H9 (cell line): Measurements from ENCODE around the gene NDUFB10. TPM values are rescaled to one million over a fixed set of nuclear protein-coding genes. Genes with fewer than 3 reads are reported as not detected.

Experiments
- DNase-seq: peaks from one replicate; pipeline ENCODE4 v3.0.0-alpha.2; 2017
- H2AFZ ChIP-seq: one replicate; pipeline ENCODE4 v1.6.1; 2013; ENCODE audit warnings: mild to moderate bottlenecking, low read length, control low read depth, moderate library complexity
- H2AK5ac ChIP-seq: 2 replicates; pipeline ENCODE4 v1.6.1; 2013; ENCODE audit warnings: low read length, control low read depth, mixed read lengths; ENCODE audit not compliant: insufficient read length
- H2BK120ac ChIP-seq: one replicate; pipeline ENCODE4 v1.6.1; 2013; ENCODE audit warnings: low read depth, mild to moderate bottlenecking, low read length, control low read depth, inconsistent platforms; ENCODE audit not compliant: poor library complexity, severe bottlenecking
- H2BK12ac ChIP-seq: 2 replicates; pipeline ENCODE4 v1.6.1; 2013; ENCODE audit warnings: low read length, control low read depth, mixed read lengths, low read depth; ENCODE audit not compliant: insufficient read length
- H2BK15ac ChIP-seq: 2 replicates; pipeline ENCODE4 v1.6.1; 2013; ENCODE audit warnings: low read depth, low read length, control low read depth
- H2BK20ac ChIP-seq: one replicate; pipeline ENCODE4 v1.6.1; 2013; ENCODE audit warnings: low read depth, mild to moderate bottlenecking, low read length, control low read depth, inconsistent platforms; ENCODE audit not compliant: poor library complexity, severe bottlenecking
- H2BK5ac ChIP-seq: 2 replicates; pipeline ENCODE4 v1.6.1; 2013; ENCODE audit warnings: low read length, control low read depth, mixed read lengths; ENCODE audit not compliant: insufficient read length
- H3K14ac ChIP-seq: 2 replicates; pipeline ENCODE4 v1.6.1; 2013; ENCODE audit warnings: low read length, control low read depth; ENCODE audit not compliant: insufficient read depth
- H3K18ac ChIP-seq: 2 replicates; pipeline ENCODE4 v1.6.1; 2013; ENCODE audit warnings: low read depth, mild to moderate bottlenecking, mixed read lengths, low read length, control low read depth; ENCODE audit not compliant: insufficient read length
- H3K23ac ChIP-seq: 2 replicates; pipeline ENCODE4 v1.6.1; 2013; ENCODE audit warnings: low read length, control low read depth, mixed read lengths, low read depth; ENCODE audit not compliant: insufficient read length
- H3K23me2 ChIP-seq: 2 replicates; pipeline ENCODE4 v1.6.1; 2013; ENCODE audit warnings: low read depth, mild to moderate bottlenecking, mixed read lengths, low read length, control low read depth; ENCODE audit not compliant: insufficient read length, poor library complexity, severe bottlenecking
- H3K27ac ChIP-seq: 2 replicates; pipeline ENCODE4 v1.5.1; 2013; ENCODE audit warnings: low read length, control low read depth, mixed read lengths, low read depth; ENCODE audit not compliant: insufficient read length
- H3K27me3 ChIP-seq: 2 replicates; pipeline ENCODE4 v1.6.1; 2013; ENCODE audit warnings: low read length, control low read depth, inconsistent platforms; ENCODE audit not compliant: insufficient read depth
- H3K4ac ChIP-seq: 2 replicates; pipeline ENCODE4 v1.6.1; 2013; ENCODE audit warnings: low read depth, mild to moderate bottlenecking, control low read depth, inconsistent platforms, low read length, moderate library complexity
- H3K4me1 ChIP-seq: 2 replicates; pipeline ENCODE4 v1.6.1; 2013; ENCODE audit warnings: low read length, control low read depth, inconsistent platforms; ENCODE audit not compliant: insufficient read depth
- H3K4me2 ChIP-seq: 2 replicates; pipeline ENCODE4 v1.6.1; 2013; ENCODE audit warnings: low read length, control low read depth, mixed read lengths; ENCODE audit not compliant: insufficient read length, insufficient read depth
- H3K56ac ChIP-seq: 2 replicates; pipeline ENCODE4 v1.6.1; 2013; ENCODE audit warnings: low read depth, mild to moderate bottlenecking, mixed read lengths, low read length, control low read depth; ENCODE audit not compliant: insufficient read length
- H3K79me1 ChIP-seq: 2 replicates; pipeline ENCODE4 v1.6.1; 2013; ENCODE audit warnings: low read depth, mild to moderate bottlenecking, moderate library complexity, low read length, control low read depth, inconsistent platforms; ENCODE audit not compliant: insufficient read depth, poor library complexity, severe bottlenecking
- H3K79me2 ChIP-seq: 2 replicates; pipeline ENCODE4 v1.6.1; 2013; ENCODE audit warnings: low read length, control low read depth, inconsistent platforms; ENCODE audit not compliant: insufficient read depth
- H3K9ac ChIP-seq: 2 replicates; pipeline ENCODE4 v1.6.1; 2013; ENCODE audit warnings: low read length, control low read depth, mixed read lengths; ENCODE audit not compliant: insufficient read length; ENCODE audit errors: extremely low read depth
- H3K9me3 ChIP-seq: one replicate; pipeline ENCODE4 v1.6.1; 2013; ENCODE audit warnings: low read depth, low read length, inconsistent platforms; ENCODE audit not compliant: control insufficient read depth
- H3T11ph ChIP-seq: one replicate; pipeline ENCODE4 v1.6.1; 2013; ENCODE audit warnings: mild to moderate bottlenecking, low read length, control low read depth, inconsistent platforms
- H4K20me1 ChIP-seq: one replicate; pipeline ENCODE4 v1.6.1; 2013; ENCODE audit not compliant: control insufficient read depth, insufficient read length, insufficient read depth
- H4K5ac ChIP-seq: 2 replicates; pipeline ENCODE4 v1.6.1; 2013; ENCODE audit warnings: low read depth, mild to moderate bottlenecking, mixed read lengths, low read length, control low read depth; ENCODE audit not compliant: insufficient read length
- H4K8ac ChIP-seq: replicated peaks from 2 replicates; pipeline ENCODE4 v1.6.1; 2013; ENCODE audit warnings: low read length, control low read depth, mixed read lengths, low read depth; ENCODE audit not compliant: insufficient read length
- H4K91ac ChIP-seq: 2 replicates; pipeline ENCODE4 v1.6.1; 2013; ENCODE audit warnings: low read depth, mild to moderate bottlenecking, moderate library complexity, mixed read lengths, low read length, control low read depth; ENCODE audit not compliant: insufficient read length
- H3K27ac Mint-ChIP-seq, 3 experiments: 2 replicates in 2 of 3; 3 replicates in 1 of 3; pipeline ENCODE4 v1.8.0; 2020 to 2021; ENCODE audit warnings: mixed read lengths in 3 of 3, mild to moderate bottlenecking in 1 of 3, moderate library complexity in 1 of 3
- H3K27me3 Mint-ChIP-seq: 2 replicates; pipeline ENCODE4 v1.8.0; 2021; ENCODE audit warnings: low read depth, mild to moderate bottlenecking, moderate library complexity, mixed read lengths
- H3K36me3 Mint-ChIP-seq, 3 experiments: 2 replicates in 2 of 3; 3 replicates in 1 of 3; pipeline ENCODE4 v1.8.0; 2020 to 2021; ENCODE audit warnings: low read depth in 3 of 3, mixed read lengths in 3 of 3; ENCODE audit not compliant: insufficient read depth in 1 of 3
- H3K4me1 Mint-ChIP-seq, 2 experiments: 2 replicates each; pipeline ENCODE4 v1.8.0; 2020; ENCODE audit warnings: mixed read lengths in 2 of 2
- H3K4me3 Mint-ChIP-seq, 2 experiments: 2 replicates in 1 of 2; 3 replicates in 1 of 2; pipeline ENCODE4 v1.8.0; 2020 to 2021; ENCODE audit warnings: mild to moderate bottlenecking in 2 of 2, mixed read lengths in 2 of 2, moderate library complexity in 1 of 2
- H3K9me3 Mint-ChIP-seq, 2 experiments: 2 replicates in 1 of 2; 3 replicates in 1 of 2; pipeline ENCODE4 v1.8.0; 2020; ENCODE audit warnings: mild to moderate bottlenecking in 2 of 2, mixed read lengths in 2 of 2, moderate library complexity in 1 of 2
- CTCF ChIP-seq: fragments of 200-600 bp; sonication (generic); conservative IDR thresholded peaks from 3 replicates; pipeline ENCODE4 v1.8.0; 2021; ENCODE audit warnings: antibody characterized with exemption, mild to moderate bottlenecking
- whole genome bisulfite sequencing: extraction: QIAGEN DNeasy Blood & Tissue Kit; methylation state at CpG from one replicate; pipeline ENCODE4 v1.1.7; 2013; ENCODE audit warnings: missing lambda C conversion rate, low lambda C conversion rate, mixed read lengths; ENCODE audit not compliant: insufficient read length; ENCODE audit errors: extremely low coverage; 5-methylcytosine and 5-hydroxymethylcytosine counted together
- total RNA-seq: library from RNA; stranded (reverse); gene quantifications from 2 replicates; pipeline ENCODE4 v1.2.1, GENCODE V29; 2021

The NDUFB10 gene
- total RNA-seq, 1 experiment from 2014 or later, result 191 TPM

- H3K27ac Mint-ChIP-seq, result no peak overlapping the region; a peak in 2 of 7 replicates
- peaks cover 1% of the 10 kb centered on the region; the same call in 1 of the 2 replicates for H3K27me3 Mint-ChIP-seq
- TF ChIP-seq CTCF, result no peak
- peaks cover 0 to 5% (median 0%) of the 10 kb centered on the region in 3 experiments; a peak in 3 of 7 replicates for H3K36me3 Mint-ChIP-seq
- Histone ChIP-seq H3K14ac (no peak overlapping the region), H3K79me2 (no peaks in the 10 kb centered on the region), H3K79me1 (no peaks in the 10 kb centered on the region), H4K20me1 (no peaks in the 10 kb centered on the region), H3K18ac (no peak overlapping the region), H3K56ac (no peak overlapping the region), H3K4me2 (no peak overlapping the region), H2BK120ac (no peak overlapping the region), H4K5ac (no peak overlapping the region), H4K8ac (no peak overlapping the region), H3K27ac (no peak overlapping the region), H2BK15ac (no peak overlapping the region), H3K23me2 (peaks cover 7% of the 10 kb centered on the region), H3K23ac (no peak overlapping the region), H3T11ph (no peak overlapping the region), H2AFZ (no peak overlapping the region), H2BK5ac (no peak overlapping the region), H3K9ac (no peak overlapping the region), H3K27me3 (no peaks in the 10 kb centered on the region), H4K91ac (no peak overlapping the region), H3K9me3 (no peaks in the 10 kb centered on the region), H2BK12ac (no peak overlapping the region), H2AK5ac (no peak overlapping the region), H3K4me1 (peaks cover 4% of the 10 kb centered on the region; the same call in 1 of the 2 replicates), H2BK20ac (no peak overlapping the region), H3K4ac (no peak overlapping the region)
- no CpG with 5 or more reads among the region's 21 CpGs for WGBS
- peak; percentile 30 for DNase-seq
- H3K4me3 Mint-ChIP-seq, result peak overlapping the region; percentile 20 to 93; a peak in 3 of 5 replicates
- peaks cover 15 to 23% of the 10 kb centered on the region in 2 experiments for H3K4me1 Mint-ChIP-seq
- no peaks in the 10 kb centered on the region for H3K9me3 Mint-ChIP-seq
These were observed 14.6 kb upstream of the NDUFB10 start for GRCh38 chr16:1944612-1945199.
